Panc1 (cell line): ENCODE results near the gene PHPT1. TPM values are rescaled to one million over a fixed set of nuclear protein-coding genes. Genes with fewer than 3 reads are reported as not detected.
A peak's percentile ranks its signal among the peaks of the same experiment; 100 is the strongest.
"Not testable (repeated sequence)": the region's sequence is repeated elsewhere in the genome, so short reads cannot be mapped to it uniquely, and the experiment has no call there.

Experiments used
- ATAC-seq: fragments of 200-7000 bp; cut with Tn5 transposase; 2 replicates; pipeline ENCODE4 v1.9.1; 2020; ENCODE audit warnings: mild to moderate bottlenecking, moderate library complexity
- BruUV-seq: library from RNA; stranded (reverse); fragments of 400-500 nt; replicated peaks from 2 replicates; lab custom pipeline; 2021; lab: Mats Ljungman, UMichigan
- CTCF ChIA-PET: fragments of 300-600 bp; sonication (Branson Sonifier 250); formaldehyde crosslinking; loops from one replicate; lab custom pipeline; 2022; ENCODE audit warnings: antibody characterized with exemption; lab: Charles Lee
- POLR2A ChIA-PET: fragments of 300-600 bp; sonication (Branson Sonifier 250); formaldehyde crosslinking; loops from one replicate; lab custom pipeline; 2022; ENCODE audit warnings: antibody characterized with exemption; lab: Charles Lee
- DNase-seq: peaks from one replicate; pipeline ENCODE4 v3.0.0-alpha.2; 2010; ENCODE audit warnings: low read depth, low spot score
- H3K27ac ChIP-seq: 2 replicates; pipeline ENCODE4 v1.5.1; 2011; ENCODE audit warnings: mild to moderate bottlenecking, low read length, inconsistent platforms
- H3K27me3 ChIP-seq: fragments of 200-500 bp; sonication (Bioruptor generic); 2 replicates; pipeline ENCODE4 v1.6.0; 2014; ENCODE audit warnings: low read length, inconsistent platforms; ENCODE audit not compliant: control insufficient read depth, insufficient read depth
- H3K36me3 ChIP-seq: fragments of 200-500 bp; sonication (Bioruptor generic); 2 replicates; pipeline ENCODE4 v1.5.1; 2014; ENCODE audit warnings: inconsistent platforms, mild to moderate bottlenecking, low read length, moderate library complexity; ENCODE audit not compliant: control insufficient read depth, insufficient read depth
- H3K4me1 ChIP-seq: 2 replicates; pipeline ENCODE4 v1.5.1; 2011; ENCODE audit warnings: inconsistent platforms, mild to moderate bottlenecking, low read length, moderate library complexity; ENCODE audit not compliant: control insufficient read depth, insufficient read depth
- H3K4me3 ChIP-seq, 2 experiments: 2 replicates each; pipeline ENCODE4 v1.5.1; 2011 to 2012; ENCODE audit warnings: low read depth in 2 of 2, low read length in 2 of 2, mild to moderate bottlenecking in 2 of 2, inconsistent platforms in 1 of 2, moderate library complexity in 1 of 2
- H3K9me3 ChIP-seq: fragments of 200-500 bp; sonication (Bioruptor generic); 2 replicates; pipeline ENCODE4 v1.5.1; 2014; ENCODE audit warnings: low read depth, mild to moderate bottlenecking, inconsistent platforms, low read length, moderate library complexity; ENCODE audit not compliant: control insufficient read depth, insufficient read depth
- POLR2AphosphoS5 ChIP-seq: IDR thresholded peaks from 2 replicates; pipeline ENCODE4 v1.6.1; 2012; ENCODE audit warnings: mild to moderate bottlenecking, low read depth, low read length, moderate library complexity
- SIN3A ChIP-seq: IDR thresholded peaks from 2 replicates; pipeline ENCODE4 v1.6.1; 2012; ENCODE audit warnings: low read depth, mild to moderate bottlenecking, low read length, moderate library complexity, borderline replicate concordance; ENCODE audit not compliant: insufficient read depth
- TCF7L2 ChIP-seq: IDR thresholded peaks from 2 replicates; pipeline ENCODE4 v1.6.1; 2011; ENCODE audit warnings: mild to moderate bottlenecking, low read depth, low read length, inconsistent platforms
- in situ Hi-C: cut with HindIII; loops from 2 replicates; pipeline ENCODE4 v1.10.0; 2016; ENCODE audit warnings: low sequenced_read_pairs, low pct_unique_long_range_greater_than_20kb
- intact Hi-C: fragments of 100-400 bp; cut with micrococcal nuclease; formaldehyde crosslinking; loops from one replicate; pipeline ENCODE4 v1.10.0; 2022; ENCODE audit not compliant: unreplicated experiment
- total RNA-seq: library from RNA; stranded (reverse); gene quantifications from one replicate; pipeline ENCODE4 v1.2.1, GENCODE V29; 2021; ENCODE audit not compliant: unreplicated experiment
- TF ChIP-seq, protein P1 (sequence below): fragments of 450-650 bp; IDR thresholded peaks from 2 replicates; pipeline ENCODE4 v1.5.1; 2017; ENCODE audit warnings: mild to moderate bottlenecking
- TF ChIP-seq, protein P2 (sequence below), 2 experiments: IDR thresholded peaks; 2 replicates each; pipeline ENCODE4 v1.6.1; 2011 to 2012; ENCODE audit warnings: low read depth in 2 of 2, control low read depth in 1 of 2, low read length in 1 of 2, mild to moderate bottlenecking in 1 of 2, moderate library complexity in 1 of 2; ENCODE audit not compliant: insufficient read depth in 1 of 2

PHPT1 gene
- total RNA-seq, 1 experiment from 2014 or later = 204 TPM

DNA sequence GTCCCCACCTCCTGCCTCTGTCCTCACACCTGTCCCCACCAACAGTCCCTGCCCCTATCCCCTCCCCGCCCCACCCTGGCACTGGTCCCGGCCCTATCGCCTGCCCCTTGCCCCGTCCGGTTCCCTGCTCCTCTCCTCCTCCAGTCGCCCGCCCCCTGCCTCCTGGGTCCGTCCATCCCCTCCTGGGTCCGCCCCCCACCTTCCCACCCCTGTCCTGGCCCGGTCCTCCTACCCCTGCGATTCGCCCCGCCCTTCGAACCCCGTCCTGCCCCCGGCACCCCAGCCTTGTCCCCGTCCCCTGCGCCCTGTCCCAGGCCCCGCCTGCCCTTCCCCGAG is 16.5 kb downstream of the PHPT1 start:
- H3K4me1 ChIP-seq = peaks cover 7% of the 10 kb centered on the region; the same call in 1 of the 2 replicates
- POLR2A ChIA-PET = interaction anchor here (1.0 kb wide), 1 partner anchor 20 kb away, joined by 4 read pairs; no protein-coding TSS in a partner anchor
- H3K9me3 ChIP-seq = no peaks in the 10 kb centered on the region
- H3K4me3 ChIP-seq = peak overlapping the region; percentile 61 to 62
- H3K36me3 ChIP-seq = no peaks in the 10 kb centered on the region; the same call in 1 of the 2 replicates
- no peak for DNase-seq
- BruUV-seq = no TSS peak
- intact Hi-C loops = no loop called here
- peak overlapping the region; percentile 66; the same call in 1 of the 2 replicates for H3K27ac ChIP-seq
- no peaks in the 10 kb centered on the region for H3K27me3 ChIP-seq
- TF ChIP-seq POLR2AphosphoS5 (no peak), SIN3A (no peak), TCF7L2 (no peak)
- TF ChIP-seq, protein P1, sequence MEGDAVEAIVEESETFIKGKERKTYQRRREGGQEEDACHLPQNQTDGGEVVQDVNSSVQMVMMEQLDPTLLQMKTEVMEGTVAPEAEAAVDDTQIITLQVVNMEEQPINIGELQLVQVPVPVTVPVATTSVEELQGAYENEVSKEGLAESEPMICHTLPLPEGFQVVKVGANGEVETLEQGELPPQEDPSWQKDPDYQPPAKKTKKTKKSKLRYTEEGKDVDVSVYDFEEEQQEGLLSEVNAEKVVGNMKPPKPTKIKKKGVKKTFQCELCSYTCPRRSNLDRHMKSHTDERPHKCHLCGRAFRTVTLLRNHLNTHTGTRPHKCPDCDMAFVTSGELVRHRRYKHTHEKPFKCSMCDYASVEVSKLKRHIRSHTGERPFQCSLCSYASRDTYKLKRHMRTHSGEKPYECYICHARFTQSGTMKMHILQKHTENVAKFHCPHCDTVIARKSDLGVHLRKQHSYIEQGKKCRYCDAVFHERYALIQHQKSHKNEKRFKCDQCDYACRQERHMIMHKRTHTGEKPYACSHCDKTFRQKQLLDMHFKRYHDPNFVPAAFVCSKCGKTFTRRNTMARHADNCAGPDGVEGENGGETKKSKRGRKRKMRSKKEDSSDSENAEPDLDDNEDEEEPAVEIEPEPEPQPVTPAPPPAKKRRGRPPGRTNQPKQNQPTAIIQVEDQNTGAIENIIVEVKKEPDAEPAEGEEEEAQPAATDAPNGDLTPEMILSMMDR = no peak
- TF ChIP-seq, protein P2, sequence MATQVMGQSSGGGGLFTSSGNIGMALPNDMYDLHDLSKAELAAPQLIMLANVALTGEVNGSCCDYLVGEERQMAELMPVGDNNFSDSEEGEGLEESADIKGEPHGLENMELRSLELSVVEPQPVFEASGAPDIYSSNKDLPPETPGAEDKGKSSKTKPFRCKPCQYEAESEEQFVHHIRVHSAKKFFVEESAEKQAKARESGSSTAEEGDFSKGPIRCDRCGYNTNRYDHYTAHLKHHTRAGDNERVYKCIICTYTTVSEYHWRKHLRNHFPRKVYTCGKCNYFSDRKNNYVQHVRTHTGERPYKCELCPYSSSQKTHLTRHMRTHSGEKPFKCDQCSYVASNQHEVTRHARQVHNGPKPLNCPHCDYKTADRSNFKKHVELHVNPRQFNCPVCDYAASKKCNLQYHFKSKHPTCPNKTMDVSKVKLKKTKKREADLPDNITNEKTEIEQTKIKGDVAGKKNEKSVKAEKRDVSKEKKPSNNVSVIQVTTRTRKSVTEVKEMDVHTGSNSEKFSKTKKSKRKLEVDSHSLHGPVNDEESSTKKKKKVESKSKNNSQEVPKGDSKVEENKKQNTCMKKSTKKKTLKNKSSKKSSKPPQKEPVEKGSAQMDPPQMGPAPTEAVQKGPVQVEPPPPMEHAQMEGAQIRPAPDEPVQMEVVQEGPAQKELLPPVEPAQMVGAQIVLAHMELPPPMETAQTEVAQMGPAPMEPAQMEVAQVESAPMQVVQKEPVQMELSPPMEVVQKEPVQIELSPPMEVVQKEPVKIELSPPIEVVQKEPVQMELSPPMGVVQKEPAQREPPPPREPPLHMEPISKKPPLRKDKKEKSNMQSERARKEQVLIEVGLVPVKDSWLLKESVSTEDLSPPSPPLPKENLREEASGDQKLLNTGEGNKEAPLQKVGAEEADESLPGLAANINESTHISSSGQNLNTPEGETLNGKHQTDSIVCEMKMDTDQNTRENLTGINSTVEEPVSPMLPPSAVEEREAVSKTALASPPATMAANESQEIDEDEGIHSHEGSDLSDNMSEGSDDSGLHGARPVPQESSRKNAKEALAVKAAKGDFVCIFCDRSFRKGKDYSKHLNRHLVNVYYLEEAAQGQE (IDR thresholded peaks at IDR 0.05; ENCODE audit: insufficient read depth in 1 of 2, low read depth in 2 of 2, low read length in 1 of 2) = no peak
- peak; percentile 35 for ATAC-seq
- in situ Hi-C loops = no loop called here
- CTCF ChIA-PET = no interaction called here

DNA sequence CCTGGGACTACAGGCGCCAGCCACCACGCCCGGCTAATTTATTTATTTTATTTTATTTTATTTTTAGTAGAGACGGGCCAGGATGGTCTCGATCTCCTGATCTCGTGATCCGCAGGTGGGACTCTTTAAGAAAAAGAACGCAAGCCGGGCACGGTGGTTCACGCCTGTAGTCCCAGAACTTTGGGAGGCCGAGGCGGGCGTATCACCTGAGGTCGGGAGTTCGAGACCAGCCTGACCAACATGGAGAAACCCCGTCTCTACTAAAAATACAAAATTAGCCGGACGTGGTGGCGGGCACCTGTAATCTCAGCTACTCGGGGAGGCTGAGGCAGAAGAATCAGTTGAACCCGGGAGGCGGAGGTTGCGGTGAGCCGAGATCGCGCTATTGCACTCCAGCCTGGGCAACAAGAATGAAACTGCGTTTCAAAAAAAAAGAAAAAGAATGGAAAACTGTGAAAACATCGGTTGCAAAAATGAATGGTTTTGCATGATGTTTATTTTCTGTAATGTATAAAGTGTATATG is 17.8 kb downstream of the PHPT1 start:
- in situ Hi-C loops, ATAC-seq, BruUV-seq, H3K27me3 ChIP-seq, H3K27ac ChIP-seq, H3K4me1 ChIP-seq, CTCF ChIA-PET, intact Hi-C loops, POLR2A ChIA-PET, DNase-seq, H3K9me3 ChIP-seq, H3K36me3 ChIP-seq: not testable (repeated sequence)
- H3K4me3 ChIP-seq = peak overlapping the region; percentile 47 to 62

DNA sequence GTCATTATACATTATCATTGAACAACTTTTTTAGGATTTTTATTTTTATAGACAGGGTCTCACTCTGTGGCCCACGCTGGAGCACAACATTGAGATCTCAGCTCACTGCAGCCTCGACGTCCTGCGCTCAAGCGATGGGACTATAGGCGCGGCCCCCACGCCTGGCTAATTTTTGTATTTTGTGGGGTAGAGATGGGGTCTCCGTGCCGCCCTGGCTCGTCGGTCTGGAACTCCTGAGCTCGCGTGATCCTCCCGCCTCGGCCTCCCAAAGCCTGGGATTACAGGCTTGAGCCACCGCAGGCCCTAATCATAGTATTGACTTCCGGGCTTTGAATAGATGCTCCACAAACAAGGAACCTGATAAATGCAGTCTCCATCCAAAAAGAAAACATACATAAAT is 18.3 kb downstream of the PHPT1 start:
- POLR2A ChIA-PET = no interaction called here
- no peak overlapping the region for H3K4me3 ChIP-seq
- CTCF ChIA-PET = no interaction called here

More for the DNA sequence above, 18.3 kb downstream of the PHPT1 start:
- in situ Hi-C loops = no loop called here
- H3K9me3 ChIP-seq = peaks cover 3% of the 10 kb centered on the region; the same call in 1 of the 2 replicates
- H3K4me1 ChIP-seq = peaks cover 3% of the 10 kb centered on the region; the same call in 1 of the 2 replicates
- ATAC-seq = no peak
- no peaks in the 10 kb centered on the region for H3K27me3 ChIP-seq
- H3K36me3 ChIP-seq = no peaks in the 10 kb centered on the region; the same call in 1 of the 2 replicates
- DNase-seq = no peak
- BruUV-seq = no TSS peak
- intact Hi-C loops = no loop called here
- H3K27ac ChIP-seq = no peak overlapping the region
- TF ChIP-seq, protein P1 = no peak
- TF ChIP-seq TCF7L2 = no peak
- TF ChIP-seq, protein P2 (IDR thresholded peaks at IDR 0.05; ENCODE audit: insufficient read depth in 1 of 2, low read depth in 2 of 2, low read length in 1 of 2) = no peak
- no peak for TF ChIP-seq POLR2AphosphoS5
- no peak for TF ChIP-seq SIN3A
